IMR-90 (cell line): ENCODE results near the gene FOSB. TPM values are rescaled to one million over a fixed set of nuclear protein-coding genes. Genes with fewer than 3 reads are reported as not detected.
A peak's percentile ranks its signal among the peaks of the same experiment; 100 is the strongest.

Experiments
- ATAC-seq: fragments of 200-7000 bp; cut with Tn5 transposase; 2 replicates; pipeline ENCODE4 v1.9.1; 2020; ENCODE audit warnings: low read depth, mild to moderate bottlenecking, moderate library complexity
- BruUV-seq: library from RNA; stranded (reverse); fragments of 400-500 nt; replicated peaks from 2 replicates; lab custom pipeline; 2021; lab: Mats Ljungman, UMichigan
- CTCF ChIA-PET: fragments of 300-600 bp; formaldehyde crosslinking; extraction: SDS; loops from one replicate; lab custom pipeline; 2021; ENCODE audit warnings: antibody characterized with exemption; lab: Yijun Ruan, JAX
- POLR2A ChIA-PET: fragments of 300-600 bp; sonication (Branson Sonifier 250); formaldehyde crosslinking; loops from one replicate; lab custom pipeline; 2022; ENCODE audit warnings: antibody characterized with exemption; ENCODE audit not compliant: unreplicated experiment; lab: Charles Lee
- DNase-seq: peaks from one replicate; pipeline ENCODE4 v3.0.0; 2013
- H2AFZ ChIP-seq: replicated peaks from 2 replicates; pipeline ENCODE3; 2013; ENCODE audit warnings: low read length, mild to moderate bottlenecking; ENCODE audit not compliant: poor library complexity
- H2AK5ac ChIP-seq: 2 replicates; pipeline ENCODE4 v1.6.1; 2013; ENCODE audit warnings: low read depth, low read length, inconsistent platforms
- H2AK9ac ChIP-seq: replicated peaks from 2 replicates; pipeline ENCODE3; 2013; ENCODE audit warnings: mild to moderate bottlenecking, low read depth, low read length, moderate library complexity; ENCODE audit not compliant: poor library complexity
- H2BK120ac ChIP-seq: 2 replicates; pipeline ENCODE4 v1.6.1; 2013; ENCODE audit warnings: low read depth, low read length, inconsistent platforms
- H2BK15ac ChIP-seq: 3 replicates; pipeline ENCODE4 v1.6.1; 2013; ENCODE audit warnings: low read depth, low read length, inconsistent platforms
- H2BK20ac ChIP-seq: 2 replicates; pipeline ENCODE4 v1.6.1; 2013; ENCODE audit warnings: low read depth, mild to moderate bottlenecking, inconsistent platforms, low read length, moderate library complexity
- H2BK5ac ChIP-seq: 2 replicates; pipeline ENCODE4 v1.6.1; 2013; ENCODE audit warnings: mild to moderate bottlenecking, low read depth, low read length, inconsistent platforms; ENCODE audit not compliant: poor library complexity, severe bottlenecking
- H3K14ac ChIP-seq: replicated peaks from 2 replicates; pipeline ENCODE4 v1.6.1; 2013; ENCODE audit warnings: low read depth, low read length, inconsistent platforms
- H3K18ac ChIP-seq: 2 replicates; pipeline ENCODE4 v1.6.1; 2013; ENCODE audit warnings: low read depth, low read length, control low read depth
- H3K23ac ChIP-seq: 2 replicates; pipeline ENCODE4 v1.6.1; 2013; ENCODE audit warnings: low read depth, low read length, inconsistent platforms
- H3K27ac ChIP-seq: 2 replicates; pipeline ENCODE4 v1.5.1; 2013; ENCODE audit warnings: mild to moderate bottlenecking, control low read depth, low read length; ENCODE audit not compliant: insufficient read depth
- H3K27me3 ChIP-seq: 2 replicates; pipeline ENCODE4 v1.6.1; 2013; ENCODE audit warnings: low read length; ENCODE audit not compliant: control insufficient read depth, insufficient read depth
- H3K36me3 ChIP-seq: 2 replicates; pipeline ENCODE4 v1.6.1; 2013; ENCODE audit warnings: low read length, mixed read lengths; ENCODE audit not compliant: control insufficient read depth, insufficient read depth
- H3K4ac ChIP-seq: 2 replicates; pipeline ENCODE4 v1.6.1; 2013; ENCODE audit warnings: low read depth, low read length, inconsistent platforms
- H3K4me1 ChIP-seq: 2 replicates; pipeline ENCODE4 v1.6.1; 2013; ENCODE audit warnings: low read length, mixed read lengths; ENCODE audit not compliant: control insufficient read depth, insufficient read depth
- H3K4me2 ChIP-seq: 2 replicates; pipeline ENCODE4 v1.6.1; 2013; ENCODE audit warnings: low read depth, mild to moderate bottlenecking, control low read depth, low read length, moderate library complexity
- H3K4me3 ChIP-seq: 2 replicates; pipeline ENCODE4 v1.5.1; 2013; ENCODE audit warnings: low read depth, mild to moderate bottlenecking, control low read depth, low read length, moderate library complexity; ENCODE audit not compliant: insufficient read depth
- H3K56ac ChIP-seq: 2 replicates; pipeline ENCODE4 v1.6.1; 2013; ENCODE audit warnings: low read length, inconsistent platforms; ENCODE audit not compliant: insufficient read depth; ENCODE audit errors: extremely low read depth
- H3K79me1 ChIP-seq, 2 experiments: 2 replicates each; pipeline ENCODE4 v1.6.1; 2013; ENCODE audit warnings: low read length in 2 of 2, inconsistent platforms in 1 of 2, low read depth in 1 of 2
- H3K9ac ChIP-seq: 2 replicates; pipeline ENCODE4 v1.6.1; 2013; ENCODE audit warnings: low read depth, low read length, control low read depth
- H3K9me1 ChIP-seq: 2 replicates; pipeline ENCODE4 v1.6.1; 2013; ENCODE audit warnings: low read length, inconsistent platforms; ENCODE audit not compliant: insufficient read depth
- H3K9me3 ChIP-seq: 2 replicates; pipeline ENCODE4 v1.6.1; 2013; ENCODE audit warnings: low read length; ENCODE audit not compliant: control insufficient read depth, insufficient read depth
- H4K20me1 ChIP-seq: 2 replicates; pipeline ENCODE4 v1.6.1; 2013; ENCODE audit warnings: low read length, inconsistent platforms; ENCODE audit not compliant: insufficient read depth
- H4K5ac ChIP-seq: 2 replicates; pipeline ENCODE4 v1.6.1; 2013; ENCODE audit warnings: mild to moderate bottlenecking, low read depth, low read length, control low read depth
- H4K8ac ChIP-seq, 2 experiments: 2 replicates each; pipeline ENCODE4 v1.6.1; 2013; ENCODE audit warnings: low read depth in 2 of 2, low read length in 2 of 2, control low read depth in 1 of 2, inconsistent platforms in 1 of 2
- H4K91ac ChIP-seq: 2 replicates; pipeline ENCODE4 v1.6.1; 2013; ENCODE audit warnings: low read depth, low read length, inconsistent platforms; ENCODE audit not compliant: insufficient read depth
- RCOR1 ChIP-seq: IDR thresholded peaks from 2 replicates; pipeline ENCODE4 v1.6.1; 2012; ENCODE audit warnings: mild to moderate bottlenecking, low read length, improper control_type of control experiment; ENCODE audit not compliant: insufficient replicate concordance
- whole genome bisulfite sequencing, 2 experiments: methylation state at CpG; one replicate each; pipeline versions ENCODE4 v1.1.5 to v1.1.7; 2013; ENCODE audit warnings: missing lambda C conversion rate in 2 of 2; ENCODE audit not compliant: insufficient read length in 1 of 2; ENCODE audit errors: extremely low coverage in 2 of 2; 5-methylcytosine and 5-hydroxymethylcytosine counted together
- dilution Hi-C: fragments of 300-500 bp; cut with HindIII; formaldehyde crosslinking; loops from one replicate; pipeline ENCODE4 v1.14.3; 2018; ENCODE audit warnings: low sequenced_read_pairs; ENCODE audit not compliant: unreplicated experiment
- in situ Hi-C: fragments of 300-500 bp; cut with MboI; formaldehyde crosslinking; loops from 3 replicates; pipeline ENCODE4 v1.14.3; 2019; ENCODE audit warnings: low sequenced_read_pairs, inconsistent platforms, mixed read lengths
- intact Hi-C: fragments of 100-400 bp; cut with micrococcal nuclease; formaldehyde crosslinking; loops from 2 replicates; pipeline ENCODE4 v1.10.0; 2022
- polyA plus RNA-seq, 3 experiments: library from polyadenylated mRNA; depleted of rRNA; stranded (reverse); fragments of >200 nt; gene quantifications; 2 replicates each; pipeline ENCODE4 v1.2.3, GENCODE V29; 2012; ENCODE audit warnings: low replicate concordance in 1 of 3
- total RNA-seq: library from RNA; depleted of rRNA; stranded (reverse); fragments of >200 nt; gene quantifications from 2 replicates; pipeline ENCODE4 v1.2.3, GENCODE V29; 2012

Gene FOSB
- total and polyA plus RNA-seq, 2 of the 4 experiments (the other 2 are of a cell fraction) = 11.1 to 15.6 TPM

GRCh38 chr19:45468159-45468651, 409 bp downstream of the FOSB start:
- BruUV-seq = TSS peak; percentile 95
- no peak overlapping the region for H2BK120ac ChIP-seq
- H3K23ac ChIP-seq = peak overlapping the region; percentile 1; the same call in 1 of the 2 replicates
- no peak overlapping the region for H4K5ac ChIP-seq
- H3K9me1 ChIP-seq = peaks cover 3% of the 10 kb centered on the region; the same call in 1 of the 2 replicates
- H2AK5ac ChIP-seq = no peak overlapping the region
- no peak overlapping the region for H4K91ac ChIP-seq
- dilution Hi-C loops (no loop called here), intact Hi-C loops (no loop called here), in situ Hi-C loops (no loop called here)
- H3K9ac ChIP-seq = no peak overlapping the region
- H3K4me1 ChIP-seq = peaks cover 13% of the 10 kb centered on the region
- H3K27me3 ChIP-seq = no peaks in the 10 kb centered on the region
- no peak overlapping the region for H2BK20ac ChIP-seq
- H4K8ac ChIP-seq = no peak overlapping the region
- no peak overlapping the region for H3K27ac ChIP-seq
- peaks cover 15% of the 10 kb centered on the region; the same call in 1 of the 2 replicates for H4K20me1 ChIP-seq
- 4% methylated on average over 12 of the region's 31 CpGs; no CpG with 5 or more reads in 1 of the 2 experiments for WGBS, 2 experiments
- CTCF ChIA-PET = interaction anchor here (0.6 to 2.6 kb wide), 4 partner anchors 11 to 29 kb away, joined by 3 to 12 read pairs (median 4); no protein-coding TSS in a partner anchor
- H3K36me3 ChIP-seq = no peaks in the 10 kb centered on the region
- DNase-seq (no peak), ATAC-seq (no peak)
- H3K4ac ChIP-seq = no peak overlapping the region
- no peak for TF ChIP-seq RCOR1
- peak overlapping the region; percentile 76 for H3K4me3 ChIP-seq
- no peak overlapping the region for H2BK5ac ChIP-seq
- H2AFZ ChIP-seq = peak overlapping the region; percentile 97
- no peak overlapping the region for H2AK9ac ChIP-seq
- H3K79me1 ChIP-seq = peaks cover 0 to 21% of the 10 kb centered on the region in 2 experiments; a peak in 2 of 4 replicates
- H2BK15ac ChIP-seq = no peak overlapping the region
- H3K9me3 ChIP-seq = no peaks in the 10 kb centered on the region
- peak overlapping the region; percentile 76 for H3K4me2 ChIP-seq
- no peak overlapping the region for H3K18ac ChIP-seq
- no peak overlapping the region for H3K14ac ChIP-seq
- POLR2A ChIA-PET = interaction anchor here (1.5 kb wide), 1 partner anchor 12 kb away, joined by 4 read pairs; no protein-coding TSS in a partner anchor
- H3K56ac ChIP-seq = no peak overlapping the region
